GM12873 (cell line): ENCODE data around the gene DFFB.

Source experiments
- CTCF ChIP-seq: IDR thresholded peaks from 2 replicates; pipeline ENCODE4 v1.5.1; 2012; ENCODE audit warnings: low read depth, mild to moderate bottlenecking, moderate library complexity, low read length, control low read depth; ENCODE audit not compliant: insufficient read depth; ENCODE audit errors: missing control alignments

Gene DFFB

GRCh38 chr1:3911981-3912808 lies 54.9 kb downstream of the DFFB start:
- TF ChIP-seq CTCF, result no peak

- TF ChIP-seq CTCF, result no peak
These were observed 55.8 kb downstream of the DFFB start for GRCh38 chr1:3912809-3913685.

- no peak for TF ChIP-seq CTCF
These were observed 57.1 kb downstream of the DFFB start for GRCh38 chr1:3914331-3914851.

GRCh38 chr1:3914911-3915310 lies 57.6 kb downstream of the DFFB start:
- TF ChIP-seq CTCF, result no peak

GRCh38 chr1:3915551-3916121 lies 58.4 kb downstream of the DFFB start:
- no peak for TF ChIP-seq CTCF

GRCh38 chr1:3917761-3918160 lies 60.5 kb downstream of the DFFB start:
- TF ChIP-seq CTCF, result no peak
